Uterine smooth muscle cell (primary cell): ENCODE results near the gene TM4SF4. TPM values are rescaled to one million over a fixed set of nuclear protein-coding genes. Genes with fewer than 3 reads are reported as not detected.

Source experiments
- total RNA-seq: library from RNA; depleted of rRNA; stranded (reverse); fragments of >200 nt; gene quantifications from 2 replicates; pipeline ENCODE4 v1.2.3, GENCODE V29; 2014

Gene TM4SF4, protein sequence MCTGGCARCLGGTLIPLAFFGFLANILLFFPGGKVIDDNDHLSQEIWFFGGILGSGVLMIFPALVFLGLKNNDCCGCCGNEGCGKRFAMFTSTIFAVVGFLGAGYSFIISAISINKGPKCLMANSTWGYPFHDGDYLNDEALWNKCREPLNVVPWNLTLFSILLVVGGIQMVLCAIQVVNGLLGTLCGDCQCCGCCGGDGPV
- not detected in 2 replicates for total RNA-seq

GRCh38 chr3:149474250-149474817 lies at the start of gene TM4SF4:
TSS of gene TM4SF4 (plus strand) at chr3:149474697. CDS start at chr3:149474878, 181 bp downstream.

Other genes starting within 250 kb of the TM4SF4 start
- 0.22 and 0.37 TPM in 2 replicates for gene TM4SF18, start 141.1 kb upstream of the TM4SF4 start, total RNA-seq
- gene TM4SF1, start 97.0 kb upstream of the TM4SF4 start, total RNA-seq, result 65.1 and 287 TPM in 2 replicates
- 24.1 and 24.5 TPM in 2 replicates for gene WWTR1, start 183.3 kb downstream of the TM4SF4 start, total RNA-seq